Smooth muscle cell of the brain vasculature (primary cell): Measurements from ENCODE around the gene SDCCAG8.
"Not testable (repeated sequence)": the region's sequence is repeated elsewhere in the genome, so short reads cannot be mapped to it uniquely, and the experiment has no call there.

Source experiments
- DNase-seq: peaks from one replicate; pipeline ENCODE4 v3.0.0-alpha.2; 2012; ENCODE audit warnings: low read depth, low spot score

Gene SDCCAG8

DNA sequence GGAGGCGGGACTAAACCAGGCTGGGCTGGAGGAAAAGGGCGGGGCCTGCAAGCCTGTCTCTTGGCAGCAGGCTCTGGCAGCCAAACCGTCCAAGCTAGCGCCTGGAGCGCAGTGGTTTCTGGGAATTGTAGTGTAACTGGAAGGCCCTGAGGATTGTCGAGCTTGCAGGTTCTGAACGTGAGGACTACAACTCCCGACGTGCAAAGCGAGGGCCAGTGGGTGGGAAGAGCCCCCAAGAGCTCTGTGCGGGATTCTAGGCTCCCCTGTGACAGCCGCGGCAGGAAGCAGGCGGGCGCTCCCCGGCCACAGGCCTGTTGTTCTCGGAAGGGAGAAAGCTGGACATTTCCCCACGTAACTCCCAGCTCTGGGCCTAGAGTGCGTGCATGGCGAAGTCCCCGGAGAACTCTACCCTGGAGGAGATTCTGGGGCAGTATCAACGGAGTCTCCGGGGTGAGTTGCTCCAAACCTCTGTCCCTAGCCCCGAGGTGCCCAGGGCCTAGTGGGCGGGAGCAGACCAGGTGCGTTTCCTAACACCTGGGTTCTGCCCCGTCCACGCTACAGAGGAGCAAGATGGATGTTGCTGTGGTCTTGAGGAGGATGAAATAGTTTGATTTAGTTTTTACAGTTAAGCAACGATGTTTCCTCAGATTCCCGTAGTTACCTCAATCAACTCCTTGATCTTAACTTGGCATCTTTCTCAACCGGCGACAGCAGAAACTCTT is at the start of gene SDCCAG8:
Gene SDCCAG8 (plus strand): TSS at position 251 of the 722 bp plus-strand sequence. CDS start 133 bp downstream, at position 384.
- DNase-seq = peak; percentile 99

DNA sequence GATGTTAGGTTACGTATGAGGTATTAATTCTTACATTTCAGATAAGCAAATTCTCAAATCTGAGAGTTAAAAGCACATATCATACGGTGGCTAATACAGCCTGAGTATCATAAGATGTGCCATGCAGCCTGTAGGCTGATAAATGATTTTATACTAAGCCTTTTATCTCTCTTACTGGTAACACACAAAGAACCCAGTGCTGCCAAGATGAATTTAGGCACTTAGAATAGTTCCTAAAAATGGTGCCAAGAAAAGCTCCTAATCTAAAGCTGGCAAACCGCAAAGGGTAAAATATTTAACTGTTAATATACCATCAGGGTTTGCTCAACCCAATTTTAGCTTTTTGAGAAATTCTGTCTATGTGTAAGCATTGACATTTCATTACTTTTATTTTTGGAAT is 43.9 kb upstream of the SDCCAG8 start:
- not testable (repeated sequence) for DNase-seq

DNA sequence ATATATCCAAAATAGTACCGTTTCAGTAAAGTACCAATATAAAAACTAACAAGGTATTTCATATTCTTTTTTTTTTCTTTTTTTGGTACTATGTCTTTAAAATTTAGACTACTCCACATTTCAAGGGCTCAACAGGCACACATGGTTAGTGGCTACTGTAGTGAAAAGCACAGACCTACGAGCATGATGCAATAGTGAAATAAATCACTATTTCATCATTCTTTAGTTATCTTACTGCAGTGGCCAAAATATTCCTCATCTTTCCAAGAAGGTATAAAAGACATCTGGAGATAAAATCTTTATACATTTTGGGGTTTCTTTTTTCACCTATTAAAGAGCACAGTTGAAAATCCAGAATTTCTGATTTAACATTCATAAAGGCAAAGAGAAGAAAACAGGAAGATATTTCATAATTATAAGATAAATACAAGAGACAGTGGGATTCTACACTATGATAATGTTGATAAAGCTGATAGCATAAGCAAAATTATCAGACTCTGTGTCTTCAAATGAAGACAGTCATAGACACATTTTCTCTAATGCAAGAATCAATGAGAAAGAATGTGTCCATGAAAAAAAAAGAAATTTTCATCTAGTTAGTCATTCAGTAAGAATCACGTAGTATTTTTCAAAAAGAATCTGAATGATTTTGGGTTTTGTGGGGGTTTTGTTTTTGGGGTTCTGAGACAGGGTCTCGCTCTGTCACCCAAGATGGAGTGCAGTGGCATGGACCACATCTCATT is 42.6 kb upstream of the SDCCAG8 start:
- no peak for DNase-seq

DNA sequence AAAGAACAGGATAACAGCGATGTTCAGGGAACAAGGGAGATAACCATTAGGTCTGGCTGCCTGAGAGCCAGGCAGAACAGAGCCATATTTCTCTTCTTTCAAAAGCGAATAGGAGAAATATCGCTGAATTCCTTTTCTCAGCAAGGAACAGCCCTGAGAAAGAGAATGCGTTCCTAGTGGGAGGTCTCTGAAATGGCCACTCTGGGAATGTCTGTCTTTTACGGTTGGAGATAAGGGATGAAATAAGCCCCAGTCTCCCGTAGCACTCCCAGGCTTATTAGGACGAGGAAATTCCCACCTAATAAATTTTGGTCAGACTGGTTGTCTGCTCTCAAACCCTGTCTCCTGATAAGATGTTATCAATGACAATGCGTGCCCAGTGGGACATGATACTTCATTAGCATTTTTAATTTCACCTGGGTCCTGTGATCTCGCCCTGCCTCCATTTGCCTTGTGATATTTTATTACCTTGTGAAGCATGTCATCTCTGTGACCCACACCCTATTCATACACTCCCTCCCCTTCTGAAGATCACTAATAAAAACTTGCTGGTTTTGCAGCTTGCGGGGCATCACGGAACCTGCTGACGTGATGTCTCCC is 40.5 kb upstream of the SDCCAG8 start:
- DNase-seq = not testable (repeated sequence)

DNA sequence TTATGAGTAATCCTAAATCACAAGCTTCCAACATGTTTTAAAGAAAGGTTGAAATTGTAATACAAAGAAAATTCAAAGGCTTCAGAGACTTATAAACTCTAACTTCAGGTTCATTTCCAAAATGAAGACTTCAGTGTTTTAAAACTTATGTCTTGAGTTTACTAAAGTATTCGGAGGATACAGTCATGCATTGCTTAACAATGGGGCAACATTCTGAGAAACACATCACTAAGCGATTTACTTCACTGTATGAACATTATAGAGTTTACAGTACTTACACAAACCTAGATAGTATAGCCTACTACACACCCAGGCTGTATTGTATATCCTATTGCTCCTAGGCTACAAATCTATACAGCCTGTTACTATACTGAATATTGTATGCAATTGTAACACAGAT is 39.1 kb upstream of the SDCCAG8 start:
- DNase-seq = no peak

DNA sequence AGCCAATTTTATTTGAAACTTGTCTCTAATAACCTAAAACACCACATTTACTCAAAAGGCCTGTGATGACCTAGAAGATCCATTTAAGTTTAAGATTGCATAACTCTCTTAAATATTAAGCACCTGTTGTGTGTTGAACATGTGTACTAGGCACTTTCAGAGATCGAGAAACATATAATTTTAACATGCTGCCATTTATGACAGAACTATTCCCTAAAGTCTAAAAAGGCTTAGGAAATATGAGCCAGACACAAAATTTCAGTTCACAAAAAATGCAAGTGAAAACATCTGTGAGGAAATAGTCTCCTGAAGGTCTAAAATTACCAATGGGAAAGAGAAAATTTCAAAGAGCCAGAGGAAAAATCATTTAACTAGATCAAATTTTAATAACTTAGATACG is 38.5 kb upstream of the SDCCAG8 start:
- no peak for DNase-seq

GRCh38 chr1:243218059-243218458 is 37.8 kb upstream of the SDCCAG8 start:
- DNase-seq = no peak

DNA sequence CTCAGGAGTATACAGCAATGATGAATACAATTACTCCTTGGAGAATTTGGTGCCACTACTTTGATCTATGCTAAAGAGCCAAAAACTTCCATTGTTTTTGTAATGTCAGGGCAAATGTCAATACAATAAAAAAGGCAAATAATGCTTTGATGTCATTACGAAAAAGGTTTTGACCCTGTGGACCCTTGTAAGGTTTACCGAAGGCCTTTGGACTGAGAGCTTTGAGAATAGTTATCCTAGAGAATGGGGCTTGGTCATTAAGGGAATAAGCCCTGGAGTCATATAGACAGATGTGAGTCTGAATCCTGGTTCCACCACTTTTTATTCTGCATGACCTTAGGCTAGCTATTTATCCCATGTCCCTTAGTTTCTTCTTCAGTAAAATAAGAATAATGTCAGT is 28.2 kb upstream of the SDCCAG8 start:
- no peak for DNase-seq

GRCh38 chr1:243229526-243229925 is 26.3 kb upstream of the SDCCAG8 start:
- no peak for DNase-seq

GRCh38 chr1:243230914-243231313 is 24.9 kb upstream of the SDCCAG8 start:
- no peak for DNase-seq

GRCh38 chr1:243233908-243234307 is 21.9 kb upstream of the SDCCAG8 start:
- DNase-seq = no peak

DNA sequence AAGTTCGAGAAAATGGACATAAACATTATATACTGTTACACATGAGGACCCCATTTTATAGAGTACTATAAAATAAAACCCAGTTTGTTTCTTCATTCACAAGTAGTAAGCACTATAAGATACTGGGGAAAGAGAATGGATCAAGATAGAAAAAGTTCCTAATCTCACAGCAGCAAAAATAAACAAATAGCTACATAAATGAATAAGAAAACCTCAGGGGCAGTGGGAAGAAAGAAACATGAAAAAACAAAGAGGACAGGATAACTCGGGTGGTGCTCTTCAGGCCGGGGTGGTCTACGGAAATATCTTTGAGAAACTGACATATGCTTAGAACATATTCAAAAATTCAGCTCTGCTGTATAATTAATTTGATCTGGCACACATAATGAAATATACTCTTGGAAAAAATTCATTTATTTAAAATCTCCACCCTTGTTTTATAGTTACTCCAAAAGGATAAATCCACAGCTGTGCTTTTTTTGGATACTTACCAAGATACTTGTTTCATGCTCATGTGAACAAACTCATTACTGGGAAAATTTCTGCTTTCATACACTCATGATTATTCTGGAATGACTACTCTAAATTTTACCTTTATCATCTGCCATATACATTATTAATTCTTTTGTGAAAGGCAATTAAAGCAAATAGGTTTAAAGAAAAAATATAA is 20.7 kb upstream of the SDCCAG8 start:
- DNase-seq = no peak

DNA sequence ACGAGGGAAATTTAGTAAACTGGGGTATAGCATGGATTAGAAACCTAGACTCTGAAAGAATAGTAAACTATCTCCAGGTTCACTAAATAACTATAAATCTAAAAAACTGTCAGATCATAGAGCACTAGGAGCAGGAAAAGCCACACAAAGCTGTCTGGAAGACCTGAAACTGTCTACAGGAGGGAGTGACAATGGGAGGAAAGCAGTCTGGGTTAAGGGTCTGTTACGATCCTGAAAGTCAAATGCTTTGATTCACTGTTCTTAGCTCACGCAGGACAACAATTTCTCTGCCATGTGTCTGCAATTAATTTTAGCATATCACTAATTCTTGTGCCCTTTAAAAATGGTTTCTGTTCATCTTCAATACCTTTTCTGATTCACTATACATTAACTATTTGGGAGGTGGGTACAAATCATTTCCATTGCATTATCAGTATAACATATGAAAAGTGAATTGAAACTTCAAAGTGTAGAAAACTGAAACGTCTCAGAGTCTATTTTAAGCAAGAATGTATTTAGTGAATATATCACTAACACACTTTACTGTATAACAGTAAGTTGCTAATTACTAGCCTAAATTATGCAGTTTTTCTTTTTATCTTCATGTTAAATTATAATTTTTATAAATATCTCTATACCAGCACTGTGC is 19.1 kb upstream of the SDCCAG8 start:
- no peak for DNase-seq

- DNase-seq = no peak
These were observed 11.4 kb upstream of the SDCCAG8 start for GRCh38 chr1:243244432-243244841.

- DNase-seq = no peak
These were observed 8.9 kb upstream of the SDCCAG8 start for GRCh38 chr1:243246916-243247315.

DNA sequence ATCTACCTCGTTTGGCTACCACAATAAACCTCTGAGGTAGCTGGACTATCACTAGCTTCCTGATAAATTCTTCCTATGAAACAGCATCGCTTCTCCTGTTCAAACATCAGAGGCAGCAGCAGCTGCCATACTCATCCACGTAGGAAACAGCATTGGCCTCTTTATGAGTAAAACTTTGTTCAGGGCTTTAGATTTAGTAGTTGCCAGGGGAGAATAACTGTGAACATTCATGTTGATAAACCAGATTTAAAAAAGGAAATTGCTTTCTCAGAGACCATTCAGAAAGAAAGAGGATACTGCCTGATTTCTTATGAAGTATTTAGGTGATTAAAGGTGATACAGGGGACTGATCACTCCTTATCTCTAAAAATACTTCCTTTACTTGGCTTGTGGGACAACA is 7.9 kb upstream of the SDCCAG8 start:
- no peak for DNase-seq

GRCh38 chr1:243249214-243249613 is 6.6 kb upstream of the SDCCAG8 start:
- no peak for DNase-seq

DNA sequence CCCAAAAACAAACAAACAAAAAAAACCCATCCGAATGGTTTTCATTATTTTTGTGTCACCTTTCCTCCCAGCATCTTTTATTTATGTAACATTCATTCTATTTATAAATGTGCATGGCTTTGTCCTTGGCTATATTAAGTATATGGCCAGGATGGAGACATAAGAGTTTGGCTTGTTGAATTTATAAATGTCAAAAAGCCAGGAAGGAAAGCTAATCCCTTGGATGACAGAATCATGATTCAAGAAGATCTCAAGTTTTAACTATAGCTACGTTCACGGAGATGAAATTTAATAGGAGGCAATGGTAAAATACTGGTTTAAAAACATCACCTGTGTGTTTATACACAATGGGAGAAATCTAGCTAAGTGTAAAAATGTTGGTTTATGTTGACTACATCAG is 5.7 kb upstream of the SDCCAG8 start:
- DNase-seq = no peak

GRCh38 chr1:243251539-243251938 is 4.3 kb upstream of the SDCCAG8 start:
- no peak for DNase-seq

DNA sequence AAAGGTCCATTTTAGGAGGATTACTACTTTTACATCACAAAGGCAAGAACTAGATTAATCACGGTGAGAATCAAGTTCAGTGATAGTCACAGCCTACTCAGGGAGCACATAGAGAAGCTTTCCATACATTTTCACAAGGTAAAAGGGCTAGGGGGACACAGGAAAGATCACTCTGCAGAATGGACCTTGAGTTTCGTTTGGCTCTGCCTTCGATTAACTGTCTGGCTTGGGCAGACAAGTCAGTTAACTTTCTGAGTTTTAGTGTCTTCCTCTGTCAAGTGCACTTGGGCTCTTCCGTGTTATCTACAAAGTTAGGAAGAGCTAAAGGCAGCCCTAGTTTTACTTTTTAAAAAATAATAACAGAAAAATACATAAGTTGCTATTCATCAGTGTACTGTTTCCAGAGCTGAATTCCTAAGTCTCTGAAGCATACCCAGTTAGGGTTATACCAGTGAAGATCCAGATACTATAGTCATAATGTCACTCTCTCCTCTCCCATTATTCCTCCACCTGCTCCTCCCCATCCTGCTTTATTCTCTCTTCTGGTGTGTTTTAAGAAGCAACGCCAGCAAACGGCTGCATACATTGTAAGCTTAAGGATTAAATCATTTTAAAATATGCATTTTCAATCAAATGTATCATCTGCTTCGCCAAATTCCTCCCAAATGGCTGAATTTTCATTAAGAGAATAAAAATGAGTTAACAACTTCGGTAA is 2.5 kb upstream of the SDCCAG8 start:
- DNase-seq = no peak

DNA sequence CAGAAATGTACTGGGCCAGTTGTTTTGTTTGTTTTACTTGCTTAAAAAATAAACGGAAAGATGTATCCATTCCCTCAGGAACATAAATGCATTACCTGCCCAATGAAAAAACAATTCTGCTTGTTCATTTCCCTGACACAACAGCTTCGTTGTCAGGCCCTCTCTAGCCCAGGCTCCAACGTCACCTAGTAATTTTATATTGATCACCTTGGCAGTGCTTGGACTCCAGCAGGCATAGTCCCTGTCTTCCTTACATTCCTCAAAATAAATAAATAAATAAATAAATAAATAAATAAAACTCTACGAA is 2.0 kb upstream of the SDCCAG8 start:
- DNase-seq = no peak
